Head of caudate nucleus (tissue), 42 donors: ENCODE results near the gene HSP90AB1.
A peak's percentile ranks its signal among the peaks of the same experiment; 100 is the strongest.

Experiments used
- DNase-seq, 42 donors: peaks; one replicate each; pipeline versions ENCODE4 v3.0.0 to v3.0.0-alpha.2; 2020 to 2021; ENCODE audit warnings: mixed read lengths in 7 of 42
- intact Hi-C: fragments of 100-400 bp; cut with DNase I; formaldehyde crosslinking; loops from one replicate; pipeline ENCODE4 v1.15.0; 2022

The HSP90AB1 gene

GRCh38 chr6:44246663-44247337 is at the start of gene HSP90AB1:
HSP90AB1 (plus strand) TSS chr6:44247101; CDS start chr6:44248630, 1,529 bp downstream.
- DNase-seq = peak; percentile 88 to 98 (median 95)
- intact Hi-C loops = no loop called here

GRCh38 chr6:44198684-44199083 is 48.2 kb upstream of the HSP90AB1 start:
- DNase-seq = no peak
- intact Hi-C loops = no loop called here

- DNase-seq = no peak
- intact Hi-C loops = no loop called here
Measured at GRCh38 chr6:44199883-44200282, 47.0 kb upstream of the HSP90AB1 start.

- intact Hi-C loops = no loop called here
- DNase-seq = no peak
Measured at GRCh38 chr6:44201200-44201599, 45.7 kb upstream of the HSP90AB1 start.

- intact Hi-C loops = no loop called here
- DNase-seq = no peak
Measured at GRCh38 chr6:44201638-44202303, 45.1 kb upstream of the HSP90AB1 start.

- intact Hi-C loops = no loop called here
- no peak for DNase-seq
Measured at GRCh38 chr6:44202332-44202971, 44.4 kb upstream of the HSP90AB1 start.

- intact Hi-C loops = no loop called here
- no peak for DNase-seq
Measured at GRCh38 chr6:44202972-44203750, 43.7 kb upstream of the HSP90AB1 start.

- DNase-seq = no peak
- intact Hi-C loops = no loop called here
Measured at GRCh38 chr6:44203955-44204354, 42.9 kb upstream of the HSP90AB1 start.

GRCh38 chr6:44207966-44208365 is 38.9 kb upstream of the HSP90AB1 start:
- intact Hi-C loops = no loop called here
- no peak for DNase-seq

- no peak for DNase-seq
- intact Hi-C loops = no loop called here
Measured at GRCh38 chr6:44211284-44211683, 35.6 kb upstream of the HSP90AB1 start.

GRCh38 chr6:44214307-44214706 is 32.6 kb upstream of the HSP90AB1 start:
- no peak for DNase-seq
- intact Hi-C loops = no loop called here

- intact Hi-C loops = no loop called here
- DNase-seq = no peak
Measured at GRCh38 chr6:44216677-44217331, 30.1 kb upstream of the HSP90AB1 start, which contains the start of gene MYMX. MYMX (plus strand) TSS chr6:44216926; CDS start chr6:44217472, 546 bp downstream.

- DNase-seq = peak in 33 of 42 donors; percentile 32 to 77 (median 55)
- intact Hi-C loops = no loop called here
Measured at GRCh38 chr6:44217332-44218143, 29.4 kb upstream of the HSP90AB1 start.

GRCh38 chr6:44219053-44219814 is 27.7 kb upstream of the HSP90AB1 start:
- intact Hi-C loops = no loop called here
- DNase-seq = peak in 39 of 42 donors; percentile 27 to 79 (median 63)

- DNase-seq = no peak
- intact Hi-C loops = no loop called here
Measured at GRCh38 chr6:44219815-44220784, 26.8 kb upstream of the HSP90AB1 start.

- intact Hi-C loops = no loop called here
- no peak for DNase-seq
Measured at GRCh38 chr6:44220913-44221290, 26.0 kb upstream of the HSP90AB1 start.
